IPS-NIHi7 (cell line): ENCODE results near the gene PTK7.
"Not testable (repeated sequence)": the region's sequence is repeated elsewhere in the genome, so short reads cannot be mapped to it uniquely, and the experiment has no call there.

Experiments
- DNase-seq: peaks from one replicate; pipeline ENCODE4 v3.0.0; 2012; ENCODE audit warnings: mixed read lengths; ENCODE audit errors: extremely low spot score

Gene PTK7

DNA sequence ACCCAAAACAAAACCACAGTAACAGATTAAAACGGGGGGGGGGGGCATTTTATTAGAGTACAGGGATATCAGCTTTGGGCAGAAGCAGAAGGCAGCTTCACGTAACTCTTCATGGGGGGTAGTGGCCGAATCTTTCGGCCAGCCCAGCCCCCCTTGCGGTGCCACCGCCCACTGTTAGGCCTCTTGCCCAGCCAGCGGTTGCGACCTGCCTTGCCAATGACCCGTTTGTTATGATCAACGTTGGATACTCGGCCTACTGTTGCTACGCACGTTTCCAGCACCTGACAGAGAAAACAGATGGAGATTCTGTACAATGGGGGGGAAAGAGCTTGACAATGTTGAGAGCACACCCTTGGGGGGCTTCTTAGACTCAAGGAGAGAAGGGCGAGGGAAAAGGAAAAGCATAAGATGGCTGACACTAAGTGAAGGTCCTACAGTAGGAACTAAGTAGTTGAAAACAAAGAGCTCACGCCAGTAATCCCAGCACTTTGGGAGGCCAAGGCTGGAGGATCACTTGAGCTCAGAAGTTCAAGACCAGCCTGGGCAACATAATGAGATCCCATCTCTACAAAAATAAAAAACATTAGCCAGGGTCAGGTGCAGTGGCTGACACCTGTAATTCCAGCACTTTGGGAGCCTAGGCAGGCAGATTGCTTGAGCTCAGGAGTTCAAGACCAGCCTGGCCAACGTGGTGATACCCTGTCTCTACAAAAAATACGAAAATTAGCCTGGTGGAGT, 21.7 kb upstream of the PTK7 start:
- no peak for DNase-seq

- no peak for DNase-seq
These were observed 20.1 kb upstream of the PTK7 start for GRCh38 chr6:43055966-43056365.

- no peak for DNase-seq
These were observed 17.6 kb upstream of the PTK7 start for GRCh38 chr6:43058531-43058930.

DNA sequence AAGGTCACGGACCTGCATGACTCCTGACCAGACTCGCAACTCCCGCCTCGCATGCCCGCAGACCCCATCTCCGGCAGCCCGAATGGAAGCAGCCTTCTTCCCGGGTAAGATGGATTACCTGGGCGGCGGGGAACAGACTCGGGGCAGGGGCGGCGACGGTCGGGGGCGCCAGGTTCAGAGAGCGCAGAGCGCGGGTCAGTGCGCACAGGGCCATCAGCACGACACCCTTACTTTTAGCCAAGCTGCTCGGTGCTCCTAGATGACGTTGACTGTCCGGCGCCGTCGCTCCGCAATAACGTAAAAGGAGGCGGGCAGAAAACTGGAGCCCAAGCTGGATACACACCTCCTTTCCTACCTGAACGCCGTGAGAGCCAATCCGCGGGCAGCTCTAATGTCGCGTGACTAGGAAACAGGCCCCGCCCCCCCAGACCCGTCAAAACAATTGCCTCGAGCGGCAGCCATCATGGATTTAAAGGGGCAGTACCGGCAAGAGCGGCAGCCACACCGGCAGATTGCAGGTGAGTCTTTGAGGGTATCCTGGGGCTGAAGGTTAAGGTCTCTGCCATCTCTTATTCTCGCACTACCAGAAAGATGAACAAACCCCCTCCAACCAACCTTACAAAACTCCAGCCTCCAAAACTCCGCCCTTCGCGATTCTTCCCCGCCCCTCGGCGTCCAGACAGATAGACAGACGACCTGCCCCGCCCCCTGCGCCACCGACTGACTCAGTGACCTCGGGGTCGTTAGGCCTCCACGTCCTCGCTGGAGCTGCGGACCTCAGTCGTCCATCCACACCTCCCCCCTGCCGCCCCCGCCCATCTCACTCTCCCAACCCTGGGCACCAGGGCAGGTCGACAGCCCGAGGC, 16.7 kb upstream of the PTK7 start, which contains the start of the genes KLC4 and MRPL2:
TSS of gene KLC4 (plus strand) at position 464 of the 866 bp plus-strand sequence. CDS start 1,705 bp downstream, outside the sequence.
TSS of gene MRPL2 (minus strand) at position 267 of the 866 bp plus-strand sequence. CDS start at position 214, 53 bp downstream.
- peak; percentile 100 for DNase-seq

GRCh38 chr6:43060034-43060754, 15.9 kb upstream of the PTK7 start:
- peak; percentile 43 for DNase-seq

DNA sequence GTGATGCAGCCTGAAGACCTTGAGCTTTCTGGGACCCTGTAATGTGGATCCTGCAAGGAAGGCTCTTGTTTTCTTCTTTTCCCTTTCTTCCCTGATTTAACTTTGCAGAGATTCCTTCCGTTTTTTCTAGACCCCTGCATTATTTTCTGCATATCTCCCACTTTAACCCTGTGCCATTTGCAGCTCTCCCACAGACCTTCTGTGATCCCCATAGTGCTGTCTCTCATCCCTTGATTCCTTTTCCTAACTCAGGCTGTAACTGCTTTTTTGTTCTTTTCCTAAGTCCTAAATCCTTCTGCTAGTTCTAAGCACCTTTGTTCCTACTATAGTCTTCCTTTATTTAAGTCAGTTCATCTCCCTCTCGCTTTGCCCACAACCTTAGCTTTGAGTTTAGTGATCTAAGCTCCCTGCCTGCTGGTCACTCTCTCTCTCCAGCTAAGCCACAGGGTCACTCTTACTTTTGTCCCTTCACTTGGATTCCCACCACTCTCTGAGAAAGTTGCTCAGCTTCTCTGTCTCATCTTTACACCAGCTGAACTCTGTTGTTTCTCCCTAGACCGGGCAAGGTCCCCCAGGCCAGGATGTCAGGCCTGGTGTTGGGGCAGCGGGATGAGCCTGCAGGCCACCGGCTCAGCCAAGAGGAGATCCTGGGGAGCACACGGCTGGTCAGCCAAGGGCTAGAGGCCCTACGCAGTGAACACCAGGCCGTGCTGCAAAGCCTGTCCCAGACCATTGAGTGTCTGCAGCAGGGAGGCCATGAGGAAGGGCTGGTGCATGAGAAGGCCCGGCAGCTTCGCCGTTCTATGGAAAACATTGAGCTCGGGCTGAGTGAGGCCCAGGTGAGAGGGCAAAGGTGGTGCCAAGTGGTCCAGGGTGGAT, 15.1 kb upstream of the PTK7 start:
- DNase-seq = no peak

GRCh38 chr6:43061861-43062260, 14.3 kb upstream of the PTK7 start:
- no peak for DNase-seq

GRCh38 chr6:43062818-43063217, 13.3 kb upstream of the PTK7 start:
- DNase-seq = no peak

DNA sequence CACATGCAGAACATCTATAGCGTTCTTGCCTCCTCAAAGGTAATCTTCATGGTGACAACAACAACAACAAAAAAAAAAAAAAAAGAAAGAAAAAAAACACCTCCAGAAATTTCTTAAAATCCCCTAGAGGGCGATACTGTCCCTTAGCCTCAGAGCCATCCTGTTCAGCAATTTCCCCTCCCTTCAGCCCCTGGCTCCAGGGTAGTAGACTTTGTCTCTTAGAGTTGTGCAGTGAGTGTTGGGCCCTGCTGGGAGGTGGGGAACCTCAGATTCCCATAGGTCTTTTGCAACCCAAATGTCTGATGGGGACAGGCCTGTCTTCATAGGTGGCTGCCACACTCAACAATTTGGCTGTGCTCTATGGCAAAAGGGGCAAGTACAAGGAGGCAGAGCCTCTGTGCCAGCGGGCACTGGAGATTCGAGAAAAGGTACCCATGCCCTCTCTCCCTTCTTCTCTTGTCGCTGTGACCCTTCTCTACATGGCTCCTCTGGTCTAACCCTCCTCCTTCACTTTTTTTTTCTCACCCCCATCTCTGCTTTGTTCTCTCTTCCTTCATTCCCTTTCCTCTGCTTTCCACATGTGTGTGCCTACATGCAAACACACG, 6.0 kb upstream of the PTK7 start:
- peak; percentile 76 for DNase-seq

DNA sequence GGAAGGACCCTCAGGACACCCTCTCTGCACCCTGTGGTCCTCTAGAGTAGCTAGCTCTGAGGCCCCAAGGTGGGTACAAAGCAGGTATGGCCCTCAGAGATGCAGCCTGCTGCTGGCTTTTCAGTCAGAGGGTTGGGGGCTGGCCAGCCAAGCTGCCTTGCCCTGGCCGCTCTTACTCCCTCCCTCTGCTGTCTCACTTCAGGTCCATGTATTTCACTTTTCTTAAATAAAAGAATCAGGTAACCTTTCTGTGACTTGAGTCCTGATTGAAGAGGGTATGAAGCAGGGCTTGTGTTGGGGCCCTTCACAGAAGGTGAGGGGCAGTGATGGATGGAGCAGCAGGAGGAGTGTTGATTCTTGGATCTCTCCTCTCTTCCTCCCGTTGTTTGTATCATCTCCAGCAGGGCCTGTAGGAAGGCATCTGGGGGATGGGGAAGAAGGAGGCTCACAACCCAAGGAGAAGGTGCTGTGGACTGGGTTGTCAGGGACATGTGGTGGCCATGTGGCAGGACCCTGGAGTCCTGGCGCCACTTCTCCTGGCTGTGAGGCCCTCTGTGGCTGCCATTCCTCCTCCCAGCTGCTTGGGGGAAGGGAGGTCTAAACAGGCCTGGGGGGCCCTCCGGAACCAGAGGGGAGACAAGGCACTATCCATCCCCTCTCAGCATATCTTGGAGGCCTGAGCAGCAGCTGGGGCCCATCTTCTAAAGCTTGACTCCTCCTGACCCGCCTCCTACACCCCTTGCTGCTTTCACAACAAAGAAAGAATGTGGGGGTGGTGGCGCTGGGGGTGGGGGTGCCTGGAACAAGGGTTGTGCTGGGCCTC, 1.1 kb upstream of the PTK7 start:
- no peak for DNase-seq

DNA sequence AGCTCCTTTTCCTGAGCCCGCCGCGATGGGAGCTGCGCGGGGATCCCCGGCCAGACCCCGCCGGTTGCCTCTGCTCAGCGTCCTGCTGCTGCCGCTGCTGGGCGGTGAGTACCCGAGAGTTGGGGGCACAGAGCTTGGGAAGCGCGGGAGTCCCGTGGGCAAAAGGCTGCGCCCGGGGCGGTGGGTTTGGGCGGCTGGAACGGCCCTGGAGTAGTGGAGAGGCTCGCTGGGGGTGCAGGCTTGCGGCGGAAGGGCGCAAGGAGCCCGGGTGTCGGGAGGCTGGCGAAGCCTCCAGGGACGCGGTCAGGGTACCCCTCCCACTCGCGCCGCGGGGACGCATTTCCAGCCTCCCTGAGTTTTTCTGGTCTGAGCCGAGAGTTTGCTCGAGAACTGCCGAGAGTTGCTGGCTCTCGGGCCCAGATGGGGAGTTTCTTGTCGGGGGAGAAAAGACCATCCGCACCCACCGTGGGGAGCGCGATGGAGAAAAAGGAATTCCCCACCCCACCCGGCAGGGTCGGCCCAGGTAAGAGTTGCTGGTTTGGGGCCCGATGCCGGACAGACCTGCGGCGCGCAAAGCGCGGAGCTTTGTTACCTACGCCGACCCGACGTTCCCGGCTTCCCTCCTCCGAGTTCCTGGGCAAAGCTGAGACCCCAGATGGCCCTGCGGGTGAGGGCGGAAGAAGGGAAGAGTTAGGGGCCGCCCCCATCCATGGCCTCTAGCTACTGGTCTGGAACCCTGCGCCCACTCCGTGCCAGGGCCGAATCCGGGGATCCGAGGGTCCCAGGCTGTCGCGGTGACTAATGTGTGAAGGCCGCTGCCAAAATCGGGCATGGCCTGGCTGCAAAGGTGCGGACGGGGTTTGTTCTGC, 584 bp downstream of the PTK7 start:
- DNase-seq = peak; percentile 38

DNA sequence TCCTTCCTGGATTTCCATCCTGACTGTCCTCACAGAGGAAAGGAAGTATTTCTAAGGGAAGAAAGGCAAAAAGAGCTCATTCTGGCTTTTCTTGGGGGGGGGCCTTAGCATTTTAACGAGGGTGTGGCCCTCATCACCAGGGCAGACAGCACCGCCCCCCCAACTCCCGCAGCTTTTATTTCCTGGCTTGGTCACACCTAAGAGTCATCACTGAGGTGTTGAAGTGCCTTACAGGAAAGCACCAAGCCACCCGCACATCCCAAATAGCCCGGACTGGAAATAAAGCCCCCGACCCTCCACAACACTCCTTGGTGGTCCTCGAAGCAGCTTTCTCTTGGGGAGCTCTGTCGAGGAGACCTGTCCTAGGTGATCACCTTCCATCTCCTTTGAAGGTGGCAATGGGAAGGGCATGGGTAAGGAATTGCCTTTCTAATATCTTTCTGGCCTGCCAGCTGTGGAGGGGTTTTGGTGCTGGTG, 1.3 kb downstream of the PTK7 start:
- DNase-seq = no peak

- no peak for DNase-seq
These were observed 1.9 kb downstream of the PTK7 start for GRCh38 chr6:43077981-43078511.

DNA sequence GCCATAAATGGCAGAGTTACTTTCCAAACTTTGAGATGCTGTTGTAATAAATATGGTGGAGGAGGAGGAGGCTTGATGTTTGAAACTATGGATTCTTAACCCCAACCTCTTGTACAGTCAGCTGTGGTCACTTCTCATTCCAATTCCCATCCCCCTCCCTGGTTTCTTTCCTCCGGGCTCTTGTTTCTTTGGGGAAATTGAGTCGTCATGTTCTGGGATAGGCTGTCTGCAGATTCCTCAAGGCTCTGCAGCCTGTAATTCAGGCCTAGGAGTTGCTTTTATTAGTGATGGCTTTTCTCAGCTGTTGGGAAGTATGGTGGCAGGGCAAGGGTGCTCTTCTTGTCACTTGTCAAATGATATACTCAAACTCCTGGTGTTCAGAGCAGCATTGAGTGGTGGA, 2.6 kb downstream of the PTK7 start:
- no peak for DNase-seq

DNA sequence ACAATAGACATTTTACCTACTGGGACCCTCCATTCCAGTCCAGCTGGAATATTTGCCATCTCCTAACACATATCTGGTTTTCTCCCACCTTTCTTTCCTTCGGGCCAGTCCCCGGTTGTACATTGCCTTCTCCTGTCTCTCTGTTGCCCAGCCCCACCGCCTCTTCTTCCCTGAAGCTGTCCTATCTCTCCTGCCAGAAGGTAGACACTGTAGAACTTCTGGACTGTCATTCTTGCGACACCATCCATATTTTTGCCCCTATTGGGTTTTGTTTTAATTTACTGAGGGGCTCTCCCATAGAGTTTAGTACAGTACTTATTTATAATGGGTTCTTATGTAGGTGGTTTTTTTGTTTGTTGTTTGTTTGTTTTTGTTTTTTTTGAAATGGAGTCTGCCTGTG, 4.9 kb downstream of the PTK7 start:
- no peak for DNase-seq

DNA sequence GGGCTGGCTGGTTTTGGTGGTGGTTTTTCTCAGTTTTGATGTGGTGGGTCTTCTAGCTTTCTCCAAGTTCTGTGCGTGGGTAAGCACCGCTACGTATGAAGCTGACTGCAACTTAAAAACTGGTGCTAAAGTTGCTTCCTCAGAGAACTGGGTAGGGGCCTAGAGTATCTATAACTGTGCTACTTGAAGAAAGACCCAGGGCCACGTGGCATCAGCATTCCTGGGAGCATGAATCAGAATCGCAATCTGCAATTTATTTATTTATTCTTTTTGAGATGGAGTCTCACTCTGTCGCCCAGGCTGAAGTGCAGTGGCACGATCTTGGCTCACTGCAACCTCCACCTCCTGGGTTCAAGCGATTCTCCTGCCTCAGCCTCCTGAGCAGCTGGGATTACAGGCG, 5.8 kb downstream of the PTK7 start:
- not testable (repeated sequence) for DNase-seq

GRCh38 chr6:43082806-43083655, 6.9 kb downstream of the PTK7 start:
- DNase-seq = no peak
